ENCODE data around the gene AMBP.
"Not testable (repeated sequence)": the region's sequence is repeated elsewhere in the genome, so short reads cannot be mapped to it uniquely, and the experiment has no call there.

AMBP gene

DNA sequence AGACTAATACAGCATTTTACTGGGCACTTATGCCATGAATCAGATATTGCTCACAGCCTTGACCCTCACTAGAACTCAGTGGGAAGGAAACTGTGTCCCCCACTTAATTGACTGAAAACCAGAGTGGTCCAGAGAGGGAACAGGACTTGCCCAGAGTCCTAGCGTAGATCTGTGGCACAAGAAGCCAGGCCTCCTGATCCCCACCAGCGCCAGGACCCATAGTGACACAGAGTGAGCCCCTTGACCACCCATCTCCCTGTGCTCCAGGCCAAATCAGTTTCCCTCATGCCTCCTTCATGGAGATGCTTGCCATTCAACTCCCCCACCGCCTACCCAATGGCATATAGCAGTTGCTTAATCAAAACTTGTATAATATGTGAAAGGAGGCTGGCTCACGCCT is 12.7 kb upstream of the AMBP start:
- DNase-seq = no peak

DNA sequence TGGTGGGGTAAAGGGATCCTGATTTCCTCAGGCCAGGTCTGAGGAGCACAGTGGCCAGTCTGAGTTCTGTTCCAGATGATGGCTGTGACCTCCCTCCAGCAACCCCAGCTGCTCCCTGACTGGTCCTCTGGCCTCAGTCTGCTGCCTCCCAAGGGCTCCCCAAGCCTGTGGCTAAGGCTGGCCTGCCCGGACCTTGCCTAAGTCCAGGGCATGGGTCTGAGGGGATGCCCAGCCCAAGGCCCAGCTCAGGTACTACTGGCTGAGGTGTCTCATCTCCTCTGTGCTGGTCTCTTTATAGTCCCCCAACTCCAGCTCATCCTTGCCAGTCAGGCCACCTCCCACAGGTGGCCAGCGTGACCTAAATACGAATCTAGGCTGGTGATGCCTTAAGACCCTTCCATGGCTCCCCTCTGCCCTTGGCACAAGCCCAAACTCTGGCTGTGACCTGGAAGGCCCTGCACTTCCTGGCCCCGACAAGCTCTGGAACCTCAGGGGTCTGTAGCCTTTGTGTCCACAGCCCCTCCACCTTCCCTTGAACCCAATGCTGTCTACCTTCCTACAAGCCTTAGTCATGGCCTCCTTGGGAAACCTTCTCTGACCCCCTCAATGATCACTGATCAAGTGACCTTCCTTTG is 11.2 kb upstream of the AMBP start:
- DNase-seq = no peak

DNA sequence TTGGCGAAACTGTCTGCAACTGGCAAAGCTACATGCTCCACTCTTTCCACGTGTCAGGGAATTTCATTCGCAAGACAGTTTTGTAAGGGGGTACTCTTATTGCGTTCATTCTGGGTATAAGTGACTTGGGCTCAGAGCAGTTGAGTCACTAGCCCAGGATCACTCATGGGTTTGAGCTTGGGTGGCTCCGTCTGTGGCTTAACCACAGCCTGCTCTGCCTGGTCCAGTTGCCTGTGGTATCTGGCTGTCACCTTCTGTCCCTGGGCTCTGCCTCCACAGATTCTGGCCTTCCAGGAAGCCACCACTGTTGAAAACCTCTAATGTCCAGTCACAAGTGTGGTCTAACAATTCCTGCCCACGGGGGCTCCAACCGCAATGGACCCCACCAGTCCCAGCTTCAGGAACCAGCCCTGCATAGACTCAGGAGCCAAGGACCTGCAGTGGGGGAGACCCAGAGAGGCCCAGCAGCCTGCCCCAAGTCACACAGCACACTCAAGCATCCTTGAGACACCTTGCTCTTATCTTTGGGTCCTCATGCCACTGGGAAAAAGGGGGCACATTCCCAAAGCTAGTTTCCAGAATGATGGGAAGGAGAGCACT is 10.6 kb upstream of the AMBP start:
- no peak for DNase-seq

DNA sequence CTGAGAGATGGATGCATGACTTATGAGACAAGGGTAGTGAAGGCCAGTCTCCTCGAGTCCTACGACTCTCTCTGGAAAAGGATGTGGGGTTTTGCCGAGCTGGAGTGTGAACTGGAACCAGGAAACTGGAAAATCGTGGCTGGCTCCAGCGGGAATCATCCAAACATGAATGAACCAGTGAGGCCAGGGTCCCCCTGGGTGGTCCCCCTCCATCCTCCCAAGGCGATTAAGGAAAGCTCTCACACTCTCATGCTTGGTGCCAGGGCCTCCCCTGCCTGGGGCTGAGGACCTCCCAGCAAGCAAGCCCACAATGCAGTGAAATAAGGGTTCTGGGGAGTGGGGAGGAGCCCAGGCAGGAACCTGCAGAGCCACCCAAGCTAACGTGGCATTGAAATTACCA is 9.6 kb upstream of the AMBP start:
- no peak for DNase-seq

DNA sequence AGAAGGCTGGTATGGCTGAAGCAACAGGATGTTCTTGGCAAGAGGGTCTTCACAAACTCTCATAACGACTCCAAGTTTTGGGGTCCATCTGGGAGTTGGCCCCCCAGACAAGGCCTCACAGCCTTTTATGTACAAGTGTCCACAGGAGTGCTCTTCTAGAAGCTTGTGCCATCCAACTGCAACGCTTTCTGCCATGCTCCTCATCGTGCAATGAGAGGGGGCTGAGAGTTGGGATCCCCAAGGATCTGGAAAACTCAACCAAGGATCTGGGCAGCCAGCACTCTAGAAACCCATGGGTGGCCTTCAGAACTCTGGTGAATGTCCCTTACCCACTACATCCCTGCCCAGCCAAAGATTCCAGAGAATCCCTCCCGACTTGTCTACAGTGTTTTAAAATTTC is 8.5 kb upstream of the AMBP start:
- no peak for DNase-seq

DNA sequence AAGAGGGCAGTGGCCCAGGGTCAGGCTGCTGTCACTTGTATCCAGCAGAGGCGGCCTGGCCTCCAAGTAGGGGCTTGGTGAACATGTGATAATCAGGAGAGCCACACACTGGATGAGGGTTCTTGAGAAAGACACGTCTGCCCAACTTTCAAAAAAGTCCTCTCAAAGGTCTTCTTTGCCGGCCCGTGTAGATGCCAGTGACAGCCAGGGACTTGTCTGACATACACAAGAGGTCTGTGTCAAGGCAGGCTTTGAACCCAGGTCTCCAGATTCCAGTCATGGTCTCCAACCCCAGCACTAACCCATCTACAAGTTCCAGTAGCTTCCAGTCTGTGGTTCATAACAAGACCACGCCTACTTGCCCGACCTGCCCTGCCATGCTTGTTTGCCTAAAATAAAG is 7.9 kb upstream of the AMBP start:
- DNase-seq = no peak

DNA sequence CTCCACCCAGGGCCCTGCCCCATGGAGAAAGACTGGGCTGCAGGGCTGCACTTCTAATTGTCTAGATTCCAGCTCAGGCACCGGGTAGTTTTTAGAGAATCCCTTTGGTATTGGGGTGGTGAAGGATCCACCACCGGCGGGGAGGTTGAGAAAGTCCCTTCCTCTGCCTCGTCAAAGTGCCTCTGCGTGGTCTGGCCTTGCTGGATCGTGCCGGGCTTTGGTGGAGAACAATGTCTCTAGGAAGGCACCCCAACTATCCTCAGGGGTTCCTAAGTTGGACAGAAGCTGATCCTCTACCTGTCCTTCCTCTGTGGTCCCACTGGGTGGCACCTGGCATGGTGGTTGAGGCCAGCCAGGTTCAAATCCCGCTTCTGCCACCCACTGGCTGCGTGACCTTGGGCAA is 7.3 kb upstream of the AMBP start:
- DNase-seq = no peak

DNA sequence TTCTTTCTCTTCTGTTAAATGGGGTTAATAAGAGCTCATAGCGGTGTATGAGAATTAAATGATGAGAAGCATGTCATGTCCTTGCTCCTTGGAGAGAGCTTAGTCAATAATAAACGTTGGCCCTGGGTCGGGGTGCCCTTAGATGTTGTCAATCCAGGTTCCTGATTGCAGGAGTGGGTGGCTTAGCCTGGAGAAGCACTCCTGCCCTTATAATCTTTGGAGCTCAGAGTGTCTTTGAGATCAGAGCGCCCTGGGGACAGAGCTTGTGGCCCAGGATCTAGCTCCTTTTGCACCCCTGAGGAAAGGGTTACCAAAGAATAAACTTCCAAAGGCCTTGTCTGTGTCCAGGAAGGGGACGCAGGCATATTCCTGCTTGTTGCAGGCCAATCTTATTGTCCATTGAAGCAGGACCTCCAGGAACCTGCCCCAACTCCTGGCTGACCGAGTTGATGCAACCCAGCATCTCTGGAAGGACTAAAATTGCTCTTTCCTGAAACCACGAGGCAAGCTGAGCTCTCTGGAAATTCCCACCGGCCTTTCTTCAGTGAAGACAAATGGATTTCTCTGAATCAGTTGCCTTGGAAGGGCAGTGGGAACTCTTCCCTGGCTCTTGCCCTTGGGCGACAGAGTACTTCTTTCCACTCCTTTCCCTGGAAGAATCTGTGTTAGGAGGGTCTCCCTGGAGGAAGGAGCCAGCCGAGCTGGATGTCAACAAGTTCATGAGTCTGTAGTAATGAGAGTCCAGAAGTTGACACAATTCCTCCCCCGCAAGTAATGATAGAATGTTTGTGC is 6.4 kb upstream of the AMBP start:
- no peak for DNase-seq

DNA sequence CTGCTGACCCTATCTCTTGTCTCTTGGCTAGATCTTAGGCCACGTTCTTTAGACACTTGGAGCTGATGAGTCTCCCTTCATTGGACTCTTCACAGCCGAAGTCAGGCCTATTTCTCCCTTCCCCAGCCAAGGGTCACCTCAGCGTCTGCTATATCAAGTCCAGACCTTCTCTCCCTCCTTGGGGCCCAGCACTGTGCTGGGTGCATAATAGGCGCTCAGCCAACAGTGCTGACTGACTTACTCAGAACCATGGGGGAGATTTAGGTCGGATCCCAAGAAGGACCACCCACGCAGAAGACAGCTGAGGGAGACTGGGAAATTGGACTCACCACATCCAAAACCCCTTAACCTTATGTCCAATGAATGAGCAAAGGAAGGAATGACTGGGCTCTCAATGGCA is 5.6 kb upstream of the AMBP start:
- DNase-seq = no peak

DNA sequence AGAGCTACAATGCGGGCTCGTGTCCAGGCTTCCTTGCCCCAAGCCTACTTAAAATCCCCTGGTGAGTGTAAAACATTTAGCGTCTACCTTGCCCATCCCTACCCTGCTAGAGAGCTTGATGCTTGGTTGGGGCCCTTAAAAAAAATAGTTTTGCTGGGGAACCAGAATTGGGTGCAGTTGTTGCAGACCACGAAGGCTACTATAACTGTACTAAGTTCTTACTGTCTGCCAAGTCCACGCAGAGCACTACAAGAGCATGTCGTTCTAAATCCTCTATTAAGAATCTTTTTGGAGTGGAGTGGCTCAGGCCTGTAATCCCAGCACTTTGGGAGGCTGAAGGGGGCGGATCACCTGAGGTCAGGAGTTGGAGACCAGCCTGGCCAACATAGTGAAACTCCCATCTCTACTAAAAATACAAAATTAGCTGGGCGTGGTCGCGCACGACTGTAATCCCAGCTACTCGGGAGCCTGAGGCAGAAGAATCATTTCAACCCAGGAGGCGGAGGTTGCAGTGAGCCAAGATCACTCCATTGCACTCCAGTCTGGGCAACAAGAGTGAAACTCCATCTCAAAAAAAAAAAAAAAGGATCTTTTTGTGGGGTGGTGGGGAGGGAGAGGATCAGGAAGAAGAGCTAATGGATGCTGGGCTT is 4.8 kb upstream of the AMBP start:
- DNase-seq = not testable (repeated sequence)

DNA sequence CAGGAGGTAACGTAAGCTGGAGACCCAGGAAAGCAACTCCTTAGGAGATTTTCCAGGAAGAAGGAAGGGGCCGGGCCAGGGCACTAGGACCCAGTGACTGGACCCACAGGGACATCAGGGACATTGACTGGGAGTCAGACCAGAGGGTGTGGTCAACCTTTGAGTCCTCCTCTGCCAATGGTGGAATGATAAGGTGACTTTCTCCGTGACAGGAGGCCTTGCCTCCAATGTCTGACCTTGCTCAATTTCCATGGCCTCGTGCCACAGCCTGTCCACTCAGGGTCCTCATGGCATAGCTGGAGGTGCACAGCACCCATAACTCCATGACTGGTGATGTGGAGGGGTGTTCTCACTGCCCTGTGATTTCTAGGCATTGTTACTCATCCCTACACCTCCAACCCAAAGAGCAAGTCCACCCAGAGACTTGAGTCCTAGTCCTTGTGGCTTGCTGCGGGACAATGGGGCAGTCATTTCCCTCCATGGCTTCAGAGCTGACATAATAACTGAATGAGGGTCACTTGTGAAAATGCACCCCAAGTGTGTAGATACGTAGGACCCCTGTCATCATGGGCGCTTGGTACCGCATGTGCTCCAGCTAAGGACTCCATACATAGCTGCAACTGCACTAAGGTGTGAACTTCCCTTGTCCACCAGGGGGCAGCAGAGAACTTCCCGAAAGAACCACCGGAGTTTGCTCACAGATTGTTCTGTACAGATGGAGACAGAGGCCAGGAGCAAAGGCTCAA is 4.1 kb upstream of the AMBP start:
- DNase-seq = peak; percentile 72

DNA sequence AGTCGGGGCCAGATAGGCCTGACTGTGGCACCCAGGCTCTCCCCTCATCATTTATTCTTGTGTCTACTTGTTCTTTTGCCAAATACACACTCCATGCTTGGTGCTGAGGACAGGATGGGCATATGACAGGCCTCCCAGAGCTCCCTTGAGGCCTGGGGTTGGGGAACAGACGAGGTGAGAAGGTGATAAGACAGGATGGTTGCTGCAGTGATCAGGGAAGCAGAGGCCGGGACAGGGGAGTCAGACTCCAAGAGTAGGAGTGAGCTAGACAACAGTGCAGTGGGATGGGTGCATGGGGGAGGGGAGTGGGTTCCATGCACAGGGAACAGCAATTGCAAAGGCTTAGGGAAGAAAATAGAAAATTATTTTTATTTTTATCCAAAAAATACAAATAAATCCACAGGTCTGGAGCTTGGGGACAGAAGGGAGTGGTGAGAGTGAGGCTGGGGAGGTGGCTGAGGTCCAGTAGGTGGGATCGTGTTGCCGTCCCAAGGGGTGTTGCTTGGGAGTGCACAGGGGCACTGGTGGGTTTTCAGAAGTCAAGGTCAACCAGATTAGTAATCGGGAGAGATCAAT is 3.4 kb upstream of the AMBP start:
- no peak for DNase-seq

DNA sequence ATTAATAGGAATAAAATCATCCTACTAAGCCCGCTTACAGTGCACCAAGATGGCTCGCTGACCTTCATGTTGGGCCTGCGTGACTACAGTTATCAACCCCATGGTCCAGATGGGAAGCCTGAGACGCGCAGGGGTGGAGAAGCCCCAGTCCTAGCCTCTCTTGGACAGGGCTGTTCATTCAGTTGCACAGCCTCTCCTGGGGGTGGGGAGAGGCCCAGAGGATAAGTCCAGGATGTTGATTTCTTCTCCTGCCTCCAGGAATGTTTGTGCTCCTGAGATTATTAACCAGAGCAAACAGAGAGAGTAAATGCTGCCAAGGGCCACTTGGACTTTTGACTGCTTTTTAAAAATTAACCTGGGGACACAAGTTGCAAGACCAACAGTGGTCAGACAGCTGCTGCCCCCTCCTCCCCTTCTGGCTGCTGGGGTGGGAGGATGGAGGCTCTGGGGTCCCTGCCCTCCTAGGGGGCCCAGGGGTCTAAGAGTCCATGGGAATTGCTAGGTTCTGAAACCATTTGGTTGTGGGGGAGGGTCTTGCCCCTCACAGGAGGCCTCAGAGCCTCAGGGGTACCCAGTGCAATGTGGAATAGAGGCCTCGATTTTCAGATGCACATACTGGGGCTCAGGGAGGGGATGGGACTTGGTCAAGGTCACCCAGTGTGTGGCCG is 2.8 kb upstream of the AMBP start:
- no peak for DNase-seq

DNA sequence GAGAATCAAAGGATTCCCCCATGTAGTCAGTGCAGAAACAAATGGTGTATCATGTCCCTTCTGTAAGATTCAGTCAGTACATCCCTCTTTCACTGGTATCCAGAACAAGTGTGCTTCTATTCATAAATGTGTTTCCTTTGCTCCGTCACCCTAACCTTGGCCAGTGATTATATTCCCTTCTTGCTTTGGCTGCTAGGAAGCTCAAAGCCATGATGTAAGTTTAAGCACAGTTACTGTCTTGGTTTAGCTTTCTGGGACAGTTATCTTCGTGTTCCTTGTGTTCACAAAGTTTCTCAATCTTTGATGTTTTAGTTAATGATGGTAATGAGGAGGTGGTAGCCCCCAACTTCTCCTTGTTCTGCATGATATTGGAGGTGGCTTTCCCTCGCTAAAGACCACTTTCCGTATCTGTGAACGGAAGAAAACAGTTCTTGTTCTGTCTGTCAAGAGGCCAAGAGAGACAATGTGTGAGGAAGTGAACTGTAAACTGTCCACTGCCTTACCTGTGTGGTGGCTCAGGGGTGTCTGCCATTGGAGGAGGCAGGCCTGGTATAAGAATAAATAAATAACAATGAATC is 2.2 kb upstream of the AMBP start:
- DNase-seq = no peak

DNA sequence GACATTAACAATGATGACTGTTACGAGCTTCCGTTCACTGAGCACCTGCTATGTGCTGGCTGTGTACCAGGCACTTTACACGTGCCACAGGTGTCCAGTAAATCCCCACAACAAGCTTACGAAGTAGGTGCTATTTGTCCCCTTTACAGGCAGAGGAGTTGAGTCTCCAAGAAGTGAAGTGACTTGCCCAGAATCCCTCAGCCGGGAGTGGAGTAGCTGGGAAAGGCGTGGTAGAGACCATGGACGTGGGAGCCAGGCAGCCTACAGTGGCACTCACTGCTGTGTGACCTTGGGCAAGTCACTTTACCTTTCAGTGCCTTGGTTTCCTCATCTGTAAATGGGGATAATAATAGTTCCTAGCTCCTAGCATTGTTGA is 669 bp upstream of the AMBP start:
- no peak for DNase-seq

DNA sequence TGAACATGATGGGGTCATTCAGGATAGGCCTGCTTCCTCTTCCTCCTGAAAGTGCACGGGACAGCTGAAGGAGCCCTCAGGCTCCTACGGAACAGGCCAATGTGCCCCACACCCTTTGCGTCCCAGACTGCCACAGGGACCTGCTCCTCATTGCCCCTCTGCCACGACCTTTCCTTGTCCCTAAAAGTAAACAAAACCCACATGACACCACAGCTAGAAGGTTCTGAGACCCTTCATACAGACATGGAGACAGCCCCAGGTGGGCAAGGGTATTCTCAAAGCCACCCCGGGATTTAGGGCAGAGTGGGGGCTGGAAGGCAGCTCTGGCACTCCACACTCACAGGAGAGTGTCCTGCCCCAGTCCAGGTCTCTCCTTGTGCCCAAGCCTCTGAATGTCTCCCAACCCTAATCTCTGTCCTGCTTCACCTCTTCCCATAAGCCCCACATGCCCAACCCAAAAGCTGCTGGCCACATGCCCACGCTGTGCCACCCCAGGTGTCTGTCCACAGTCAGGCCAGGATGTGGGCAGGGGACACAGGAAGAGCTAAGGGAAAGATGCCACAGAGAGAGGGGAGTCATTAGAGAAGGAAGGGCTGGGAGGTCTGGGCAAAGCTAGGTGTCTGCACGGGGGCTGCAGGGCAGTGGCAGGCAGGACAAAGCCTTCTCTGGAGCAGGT is 800 bp downstream of the AMBP start:
- no peak for DNase-seq

DNA sequence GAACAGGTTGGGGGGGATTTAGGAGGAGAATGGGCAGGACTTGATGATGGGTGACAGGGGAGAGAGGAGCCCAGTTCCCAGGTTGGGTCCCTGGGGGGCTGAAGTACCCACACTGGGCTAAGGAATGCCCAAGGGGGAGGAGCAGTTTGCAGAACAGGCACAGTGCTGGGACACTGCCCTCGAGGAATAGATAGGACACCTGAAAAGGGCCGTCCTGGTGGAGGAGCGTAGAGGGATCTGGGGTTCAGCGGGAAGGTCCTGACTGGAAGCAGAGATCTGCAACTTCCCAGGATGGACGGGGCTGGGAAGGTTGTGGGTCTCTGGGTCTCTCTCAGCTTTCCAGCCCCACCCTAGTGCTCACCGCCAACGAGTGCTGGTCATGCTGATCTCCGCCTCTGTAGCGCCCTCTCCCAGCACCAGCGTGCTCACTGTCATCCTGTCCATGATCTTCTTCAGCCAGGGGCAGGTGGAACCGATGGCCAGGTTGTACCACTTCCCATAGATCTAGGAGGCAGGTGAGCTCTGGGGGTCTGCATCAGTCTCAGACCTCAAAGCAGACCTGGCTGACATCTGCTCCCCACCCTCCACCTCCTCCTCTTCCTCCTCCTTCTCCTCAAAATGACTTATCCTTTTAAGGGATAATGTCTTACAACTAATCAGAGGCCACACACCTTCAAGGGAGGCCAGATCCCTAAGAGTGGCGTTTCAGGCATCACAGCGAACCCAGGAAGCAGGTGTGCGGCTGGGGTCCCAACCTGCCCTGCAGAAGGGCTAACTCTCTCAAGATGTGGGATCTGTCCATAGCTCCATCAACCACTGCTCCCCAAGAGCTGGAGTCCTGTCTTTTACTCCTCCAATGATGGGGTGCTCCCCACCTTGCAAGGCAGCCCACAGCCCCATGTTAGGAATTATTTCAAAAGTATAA is 1.6 kb downstream of the AMBP start:
- DNase-seq = no peak

DNA sequence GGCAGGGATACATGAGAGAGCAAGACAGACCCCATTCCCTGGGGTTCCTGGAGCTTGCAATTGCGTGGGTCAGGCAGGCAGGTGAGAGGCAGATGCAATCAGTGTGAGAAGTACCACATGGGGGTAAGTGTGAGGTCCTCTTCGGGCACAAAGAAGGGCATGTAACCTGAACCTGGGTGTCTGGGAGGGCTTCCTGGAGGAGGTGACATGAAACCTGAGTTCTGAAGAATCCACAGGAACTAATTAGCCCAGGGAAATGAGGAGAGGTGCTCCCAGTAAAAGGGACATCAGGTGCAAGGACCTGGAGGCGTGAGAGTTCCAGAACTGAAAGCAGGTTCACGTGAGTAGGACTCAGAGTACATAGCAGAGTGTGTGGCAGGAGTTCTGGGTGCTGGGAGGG is 2.5 kb downstream of the AMBP start:
- DNase-seq = no peak

DNA sequence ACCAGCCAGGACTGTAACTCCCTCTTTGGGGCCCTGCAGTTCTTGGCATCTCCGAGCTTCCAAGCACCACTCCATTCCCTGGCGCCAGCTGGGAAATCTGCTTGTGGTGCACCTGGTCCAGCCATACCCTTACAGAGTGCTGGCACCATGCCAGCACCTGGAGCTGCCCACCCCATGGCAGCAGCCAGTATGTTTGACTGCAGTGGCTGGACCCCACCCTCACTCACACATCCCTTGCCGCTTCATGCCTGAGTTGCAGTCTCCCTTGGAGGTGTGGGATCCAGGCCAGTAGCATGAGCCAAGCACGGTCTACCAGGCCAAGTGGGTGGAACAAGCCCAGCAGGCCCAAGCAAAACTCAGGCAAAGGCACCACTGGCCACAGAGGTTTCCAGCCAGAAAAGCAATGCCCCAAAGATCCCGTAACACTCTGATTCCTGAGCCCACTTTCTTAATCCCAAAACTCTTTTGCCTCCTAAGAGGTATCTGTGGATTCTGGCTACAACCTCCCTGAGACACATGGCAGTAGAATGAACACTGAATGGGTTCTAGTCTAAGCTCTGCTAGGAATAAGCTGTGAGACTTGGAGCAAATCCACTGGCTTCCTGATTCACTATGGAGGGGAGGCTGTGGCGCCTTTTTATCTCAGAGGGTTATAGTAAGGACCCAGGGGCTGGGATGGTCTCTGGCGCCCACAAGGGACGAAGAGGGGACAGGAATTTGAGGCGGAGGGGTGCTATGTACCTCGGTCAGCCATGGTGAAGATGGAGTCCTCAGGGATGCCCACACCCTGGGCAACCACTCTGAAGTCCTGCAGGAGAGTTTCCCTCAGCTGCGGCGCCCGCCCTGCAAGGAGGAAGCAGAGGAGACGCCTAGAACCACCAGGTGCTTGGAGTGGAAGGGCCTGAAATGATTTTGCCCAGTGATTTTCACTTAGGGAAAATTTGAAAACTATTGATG is 5.6 kb downstream of the AMBP start:
- no peak for DNase-seq
